Activated CD4-positive, CD25-positive, alpha-beta regulatory T cell (primary cell): ENCODE measurements around the gene GLS.
A peak's percentile ranks its signal among the peaks of the same experiment; 100 is the strongest.
"Not testable (repeated sequence)": the region's sequence is repeated elsewhere in the genome, so short reads cannot be mapped to it uniquely, and the experiment has no call there.

ENCODE experiments used
- DNase-seq, 4 experiments: peaks; one replicate each; lab custom pipeline; 2025; lab: John Stamatoyannopoulos, UW

Gene GLS

DNA sequence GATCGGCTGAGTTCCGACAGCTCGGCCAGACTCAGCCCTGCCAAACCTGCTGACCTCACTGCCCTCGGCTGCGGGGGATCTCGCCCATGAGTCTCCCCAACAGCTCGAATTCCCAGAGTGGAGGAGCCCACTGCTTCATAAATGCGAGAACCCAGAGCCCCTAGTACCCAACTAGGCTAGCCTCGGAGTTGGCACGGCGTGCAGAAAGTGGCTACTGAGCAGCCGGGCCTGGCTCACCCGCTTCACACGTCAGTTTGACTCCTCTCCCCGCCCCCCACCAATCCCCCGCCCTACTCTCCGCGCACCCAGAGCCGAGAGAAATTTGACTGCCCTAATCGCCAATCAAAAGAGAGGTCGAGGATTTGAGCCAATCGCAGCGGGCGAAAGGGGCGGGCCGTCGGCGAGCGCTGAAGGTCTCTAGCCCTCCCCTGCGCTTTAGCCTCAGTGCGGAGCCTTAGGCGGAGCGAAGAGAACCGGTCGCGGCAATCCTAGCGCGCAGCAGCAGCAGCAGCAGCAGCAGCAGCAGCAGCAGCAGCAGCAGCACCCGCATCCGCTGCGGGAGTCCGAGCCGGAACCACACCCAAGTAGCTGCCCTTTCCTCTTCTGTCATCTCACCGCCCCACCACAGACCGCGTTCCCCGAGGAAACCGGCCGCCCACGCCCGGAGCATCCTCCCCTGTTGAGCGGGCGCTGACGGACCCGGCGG lies at the start of gene GLS:
TSS of gene GLS (plus strand) at position 444 of the 706 bp plus-strand sequence. CDS start 264 bp downstream, outside the sequence.
- peak; percentile 92 to 94 (median 94) for DNase-seq

DNA sequence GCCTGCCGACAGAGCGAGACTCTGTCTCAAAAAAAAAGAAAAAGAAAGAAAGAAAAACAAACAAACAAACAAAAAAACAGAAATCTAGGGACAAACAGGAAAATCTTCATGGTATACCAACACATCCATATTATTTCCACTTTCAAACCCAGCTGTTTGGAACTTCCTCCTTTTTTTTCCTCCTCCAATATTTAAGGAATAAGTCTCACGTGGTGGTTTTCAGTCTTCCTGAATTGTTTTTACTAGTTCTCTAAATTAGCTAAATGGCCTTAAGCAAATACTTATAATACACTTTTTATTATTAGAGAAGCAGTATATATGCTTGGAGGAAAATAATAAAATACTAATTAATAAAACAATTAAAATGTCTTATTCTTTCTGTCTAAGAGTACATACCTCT lies 48.7 kb upstream of the GLS start:
- no peak for DNase-seq

- no peak for DNase-seq
Observed at GRCh38 chr2:190834890-190835208, 45.8 kb upstream of the GLS start.

DNA sequence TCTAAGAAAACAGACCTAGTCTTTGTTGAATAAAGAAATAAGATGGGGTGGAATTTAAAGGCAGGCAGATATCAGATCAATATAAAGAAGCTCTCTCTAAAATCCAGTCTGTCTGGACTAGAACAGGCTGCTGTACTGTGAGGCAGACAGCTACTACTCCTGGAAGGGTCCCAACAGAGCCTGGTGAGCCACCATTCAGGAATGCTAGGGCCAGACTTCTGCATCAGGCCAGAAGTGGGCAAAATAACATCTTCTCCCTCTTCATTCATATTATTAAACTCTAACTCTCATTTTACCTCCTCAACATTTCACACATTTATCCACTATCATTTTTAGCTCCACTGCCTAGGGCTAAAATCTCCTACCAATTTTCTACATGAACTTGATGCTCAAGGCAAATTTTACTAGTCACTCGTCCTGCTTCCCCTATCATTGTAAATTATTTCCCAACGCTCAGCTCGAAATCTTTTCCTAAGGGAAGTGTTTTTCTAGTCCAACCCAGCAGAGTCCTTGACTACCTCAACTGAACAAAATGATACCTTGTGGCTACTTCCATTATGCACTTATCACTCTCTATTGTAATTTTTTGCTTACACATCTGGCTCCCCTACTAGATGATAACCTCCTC lies 45.2 kb upstream of the GLS start:
- no peak for DNase-seq

GRCh38 chr2:190836767-190837166 lies 43.9 kb upstream of the GLS start:
- DNase-seq, result no peak

DNA sequence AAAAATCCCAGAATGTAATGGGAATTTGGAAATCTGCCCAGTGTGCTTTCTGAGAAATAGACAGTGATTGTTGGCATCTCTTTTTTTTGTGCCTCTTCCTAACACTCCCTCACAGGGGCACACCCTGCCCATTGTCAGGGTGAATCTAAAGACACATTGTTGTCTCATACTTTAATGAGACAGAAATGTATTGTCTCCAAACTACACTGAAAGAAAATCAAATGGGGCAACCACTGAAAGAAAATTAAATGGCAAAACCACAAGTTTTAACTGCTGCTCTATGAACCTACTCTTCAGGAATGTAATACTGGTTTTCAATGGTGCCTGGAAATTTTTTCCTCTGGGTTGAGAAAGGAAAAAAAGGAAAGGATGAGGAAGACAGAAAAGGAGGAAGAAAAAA lies 43.2 kb upstream of the GLS start:
- DNase-seq, result no peak

DNA sequence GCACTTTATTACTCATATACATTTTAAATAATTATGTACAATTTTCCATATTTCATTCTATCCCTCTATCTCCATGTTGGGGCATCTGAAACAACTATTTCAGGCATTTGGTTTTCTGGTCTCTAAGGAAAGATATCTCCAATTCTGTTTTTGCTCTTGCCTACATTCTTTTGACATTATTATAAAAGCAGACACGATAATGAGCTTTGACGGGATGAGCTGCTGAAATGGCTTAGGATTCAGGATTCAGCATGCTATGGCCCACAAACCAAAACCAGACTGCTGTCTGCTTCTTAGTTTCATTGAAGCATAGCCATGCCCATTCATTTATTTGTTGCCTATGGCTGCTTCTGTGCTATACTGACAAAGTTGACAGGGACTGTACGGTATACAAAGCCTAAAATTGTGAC lies 42.7 kb upstream of the GLS start:
- no peak for DNase-seq

GRCh38 chr2:190838492-190838910 lies 42.1 kb upstream of the GLS start:
- no peak for DNase-seq

- DNase-seq, result no peak
Observed at GRCh38 chr2:190840569-190841172, 40.0 kb upstream of the GLS start.

GRCh38 chr2:190841707-190842505 lies 38.7 kb upstream of the GLS start:
- no peak for DNase-seq

GRCh38 chr2:190842606-190843104 lies 38.0 kb upstream of the GLS start:
- DNase-seq, result no peak

- peak in 1 of 4 experiments; percentile 8 for DNase-seq
Observed at GRCh38 chr2:190843890-190844699, 36.5 kb upstream of the GLS start.

DNA sequence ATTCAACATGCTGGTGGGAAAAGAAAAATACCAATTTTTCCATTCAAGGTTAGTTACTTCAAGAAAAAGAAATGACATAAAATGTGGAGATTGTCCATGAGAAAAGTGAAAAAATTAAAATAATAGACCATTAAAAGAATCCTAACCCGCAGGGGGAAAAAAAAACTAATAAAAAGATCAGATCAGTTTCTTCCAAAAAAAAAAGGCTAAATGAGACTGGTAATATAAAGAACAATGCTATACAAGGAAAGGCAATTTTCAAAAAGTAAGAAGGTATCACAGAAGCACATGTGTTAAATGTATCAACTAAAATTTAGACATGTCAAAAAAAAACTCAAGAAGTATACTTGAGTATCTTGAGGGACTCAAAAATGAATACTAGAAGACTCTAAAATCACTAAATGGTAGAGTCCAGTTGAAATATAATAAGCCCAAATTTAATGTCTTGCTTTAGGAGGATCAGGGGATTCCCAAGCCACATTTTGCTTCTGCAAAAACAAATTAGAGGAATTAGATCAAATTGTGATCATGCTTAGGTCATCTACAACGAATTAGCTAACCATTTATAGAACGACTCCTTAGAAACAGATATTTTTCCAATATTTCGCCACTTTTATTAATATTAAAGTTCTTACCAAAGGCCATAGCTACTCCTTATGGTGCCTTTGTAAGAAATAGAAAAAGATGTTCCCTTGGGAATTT lies 35.8 kb upstream of the GLS start:
- DNase-seq, result no peak

DNA sequence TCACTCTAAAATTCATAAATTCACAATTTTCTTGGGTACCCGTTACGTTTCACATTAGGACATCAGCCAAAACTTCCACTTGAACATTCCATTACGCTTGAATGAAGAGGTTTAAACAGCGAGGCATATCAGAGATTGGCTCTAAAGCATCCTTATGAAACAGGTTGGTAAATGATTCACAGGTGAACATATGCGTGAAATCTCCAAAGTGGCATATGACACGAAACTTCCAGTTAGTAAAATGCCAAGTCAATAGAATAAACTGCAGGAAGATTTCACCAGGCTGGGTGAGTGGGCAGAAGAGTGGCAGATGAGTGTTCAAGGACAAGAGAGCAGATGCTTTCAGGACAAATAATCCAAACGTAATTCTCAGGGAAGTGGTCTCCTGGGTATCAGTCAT lies 33.9 kb upstream of the GLS start:
- DNase-seq, result no peak

DNA sequence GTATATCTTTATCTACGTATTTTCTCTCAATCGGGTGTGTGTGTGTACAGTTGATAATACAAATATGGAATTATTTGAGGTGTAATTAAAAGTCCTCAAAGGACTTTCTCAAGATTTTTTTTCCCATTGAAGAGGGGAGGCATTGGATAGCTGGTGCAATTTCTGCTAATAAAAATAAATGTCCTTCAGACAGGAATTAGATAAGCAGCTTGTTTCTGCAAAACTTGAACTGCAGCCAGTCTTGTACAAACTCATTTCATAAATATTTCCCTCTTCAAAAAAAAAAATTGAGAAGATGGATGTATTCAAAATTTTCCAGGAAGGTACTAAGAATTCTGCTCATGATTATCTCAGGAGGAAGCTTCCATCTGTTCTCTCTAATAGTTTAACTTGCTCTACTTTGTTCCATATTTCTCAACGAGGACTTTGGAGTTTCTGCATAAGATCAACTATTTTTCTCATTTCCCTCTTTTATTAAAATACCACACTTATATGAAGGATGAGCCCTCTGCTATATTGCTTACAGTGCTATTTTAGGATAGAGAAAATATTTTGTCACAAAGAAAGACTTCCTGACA lies 33.0 kb upstream of the GLS start:
- no peak for DNase-seq

DNA sequence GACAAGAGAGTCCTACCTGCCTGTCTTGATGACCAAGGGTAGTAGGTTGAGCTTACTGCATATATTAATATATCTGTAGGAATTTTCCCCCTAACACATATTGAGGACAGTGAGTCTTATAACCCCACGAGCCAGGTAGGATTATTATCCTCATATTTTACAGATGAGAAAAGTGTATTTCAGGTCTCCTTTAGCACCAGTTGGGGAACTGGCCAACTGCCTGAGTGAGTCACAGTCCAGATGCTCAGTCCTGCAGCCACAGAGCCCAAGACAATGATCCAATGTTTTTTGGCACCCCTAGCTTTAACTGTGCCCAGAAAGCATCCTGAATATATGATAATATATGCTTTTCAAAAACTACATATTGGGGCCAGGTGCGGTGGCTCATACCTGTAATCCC lies 30.8 kb upstream of the GLS start:
- no peak for DNase-seq

DNA sequence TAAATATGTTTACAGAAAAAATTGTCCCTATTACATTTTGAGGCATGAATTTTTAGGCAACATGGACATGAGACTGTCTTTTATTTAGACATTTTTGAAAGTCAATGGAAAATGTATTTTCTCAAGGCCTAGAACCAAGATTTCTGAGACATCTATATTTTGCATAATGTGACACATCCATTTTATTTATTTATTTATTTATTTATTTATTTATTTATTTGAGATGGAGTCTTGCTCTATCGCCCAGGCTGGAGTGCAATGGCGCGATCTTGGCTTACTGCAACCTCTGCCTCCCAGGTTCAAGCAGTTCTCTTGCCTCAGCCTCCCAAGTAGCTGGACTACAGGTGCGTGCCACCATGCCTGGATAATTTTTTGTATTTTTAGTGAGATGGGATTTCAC lies 27.6 kb upstream of the GLS start:
- DNase-seq, result not testable (repeated sequence)

DNA sequence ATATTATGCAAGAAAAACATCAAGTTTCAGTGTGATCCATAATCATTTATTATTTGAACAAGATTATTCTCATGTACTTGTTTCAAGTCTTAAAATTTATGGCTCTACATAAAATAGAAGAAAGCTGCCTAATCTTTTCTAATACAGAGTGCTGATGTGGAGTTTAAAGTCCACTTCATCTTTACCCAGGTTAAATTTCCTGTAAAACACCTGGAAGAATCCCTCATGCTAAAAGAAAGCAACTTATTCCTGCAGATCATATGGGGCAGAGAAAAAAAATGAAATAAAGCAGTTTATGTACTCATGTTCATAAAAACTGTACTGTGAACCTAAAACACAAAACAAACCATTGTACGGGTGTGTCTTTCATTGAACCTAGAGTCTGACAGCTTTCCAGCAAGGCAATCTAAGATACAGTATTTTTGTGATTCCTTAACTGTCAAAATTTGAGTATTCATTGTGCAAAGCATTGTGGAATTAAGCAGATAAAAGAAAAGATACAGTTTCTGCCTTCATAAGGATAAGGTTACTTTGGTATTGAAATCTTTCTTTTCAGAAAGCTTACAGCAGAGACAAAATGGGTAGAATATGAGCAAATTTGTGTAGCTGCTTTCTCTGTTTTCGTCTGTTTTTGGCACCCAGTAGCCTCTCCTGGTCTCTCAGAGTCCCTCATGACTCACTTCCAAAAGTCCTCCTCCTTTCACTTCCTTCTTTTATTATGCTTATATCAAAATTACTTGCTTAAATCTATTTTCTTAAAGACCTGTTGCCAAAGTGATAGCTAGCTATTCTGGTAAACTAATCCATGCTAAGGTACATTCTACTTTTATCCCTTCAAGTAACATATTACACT lies 26.9 kb upstream of the GLS start:
- no peak for DNase-seq

DNA sequence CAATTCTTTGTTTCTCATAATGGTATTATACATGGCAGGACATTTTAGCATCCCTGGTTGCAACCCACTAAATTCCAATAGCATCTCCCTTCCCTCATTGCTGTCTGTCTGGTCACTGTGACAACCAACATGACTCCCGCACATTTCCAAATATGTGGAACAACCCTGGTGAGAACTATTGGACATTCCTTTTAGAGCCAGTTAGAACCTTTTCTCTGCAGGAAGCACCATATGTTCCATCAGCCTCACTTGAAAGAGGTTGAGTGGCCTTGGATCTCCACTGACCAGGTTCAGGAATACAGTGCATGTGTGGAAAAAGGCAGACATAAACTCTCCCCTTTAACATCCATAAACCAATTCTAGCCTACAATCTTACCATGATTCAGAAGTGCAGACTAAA lies 25.9 kb upstream of the GLS start:
- DNase-seq, result no peak

- no peak for DNase-seq
Observed at GRCh38 chr2:190855245-190855644, 25.4 kb upstream of the GLS start.
